Skin of body (tissue), 3 donors: ENCODE results near the gene ROR1. TPM values are rescaled to one million over a fixed set of nuclear protein-coding genes. Genes with fewer than 3 reads are reported as not detected.
"Not testable (repeated sequence)": the region's sequence is repeated elsewhere in the genome, so short reads cannot be mapped to it uniquely, and the experiment has no call there.

Source experiments
- DNase-seq: peaks from one replicate; lab custom pipeline; 2025; lab: John Stamatoyannopoulos, UW
- small RNA-seq: library from RNA; depleted of rRNA; stranded (forward); fragments of <200 nt; gene quantifications from one replicate; pipeline ENCODE3, GENCODE V24; 2014; ENCODE audit warnings: low replicate concordance
- total RNA-seq: library from RNA; depleted of rRNA; stranded (reverse); fragments of >200 nt; gene quantifications from one replicate; pipeline ENCODE4 v1.2.3, GENCODE V29; 2014

The ROR1 gene
- total RNA-seq, 1 donor from 2014 or later: 12.5 TPM

DNA sequence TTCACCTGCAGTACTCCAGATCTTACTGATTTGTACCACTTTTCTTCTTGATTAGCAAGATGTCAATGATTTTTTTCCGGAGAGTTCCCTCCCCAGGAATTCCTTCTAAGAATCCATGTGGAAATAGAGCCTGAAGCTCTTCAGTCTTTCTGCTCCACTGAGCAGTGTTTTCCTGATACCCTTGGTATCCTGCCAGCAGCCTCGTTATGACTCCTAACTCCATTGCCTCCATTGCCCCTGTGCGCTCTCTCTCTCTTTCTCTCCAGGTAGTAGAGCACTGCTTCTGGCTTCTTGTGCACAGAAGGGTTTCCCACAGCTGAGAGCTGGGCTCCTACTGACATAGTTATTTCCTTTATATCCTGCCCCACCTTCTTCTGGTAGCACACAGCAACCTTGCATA is 441.8 kb downstream of the ROR1 start:
- DNase-seq: no peak

- DNase-seq: no peak
Measured at GRCh38 chr1:64220241-64220640, 446.4 kb downstream of the ROR1 start.

DNA sequence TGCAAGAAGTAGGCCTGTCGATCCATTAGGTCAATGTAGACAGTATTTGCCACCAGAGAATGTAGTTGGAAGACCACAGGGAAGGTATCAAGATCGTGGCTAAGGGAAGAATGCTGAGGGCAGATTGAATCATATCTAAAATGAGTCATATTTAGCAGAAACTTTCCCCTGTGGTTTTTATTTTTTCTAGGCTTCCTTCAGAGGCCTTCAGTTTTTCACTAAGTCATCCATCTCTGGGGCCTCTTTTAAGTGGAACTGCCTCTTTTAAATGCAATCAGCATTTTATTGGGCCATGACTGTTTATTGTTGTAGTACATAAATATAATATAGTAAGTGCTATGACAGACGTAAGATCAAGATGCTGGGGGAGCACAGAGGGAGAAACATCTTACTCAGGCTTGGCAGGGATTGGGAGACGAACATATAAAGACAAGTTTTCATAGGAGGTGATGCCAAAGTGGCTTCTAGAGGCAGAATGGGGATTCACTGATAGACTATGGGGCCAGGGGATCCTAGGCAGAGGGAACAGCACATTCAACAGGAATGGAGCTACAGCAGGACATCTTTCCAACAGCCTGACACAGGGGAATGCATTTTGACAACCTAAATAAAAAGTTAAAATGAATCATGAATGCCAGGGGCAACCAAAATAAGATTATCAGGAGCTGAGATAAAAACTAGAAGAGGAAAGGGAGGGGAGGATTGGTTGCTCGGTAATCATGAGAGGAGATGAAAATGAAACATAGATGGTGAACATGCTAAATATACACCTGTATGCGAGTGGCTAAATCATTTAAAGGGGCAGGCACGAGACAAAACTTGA is 449.7 kb downstream of the ROR1 start:
- DNase-seq: no peak

DNA sequence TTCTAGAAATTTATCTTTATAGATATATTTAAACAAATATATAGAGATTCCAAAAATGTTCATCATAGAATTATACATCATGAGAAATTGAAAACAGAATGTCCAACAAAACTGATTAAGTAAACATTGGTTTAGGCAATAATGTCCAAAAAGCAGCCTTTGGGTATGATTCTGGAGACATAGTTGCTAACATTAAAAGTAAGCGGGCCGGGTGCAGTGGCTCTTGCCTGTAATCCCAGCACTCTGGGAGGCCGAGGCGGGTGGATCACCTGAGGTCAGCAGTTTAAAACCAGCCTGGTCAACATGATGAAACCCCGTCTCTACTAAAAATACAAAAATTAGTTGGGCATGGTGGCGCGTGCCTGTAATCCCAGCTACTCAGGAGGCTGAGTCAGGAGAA is 450.4 kb downstream of the ROR1 start:
- DNase-seq: not testable (repeated sequence)

DNA sequence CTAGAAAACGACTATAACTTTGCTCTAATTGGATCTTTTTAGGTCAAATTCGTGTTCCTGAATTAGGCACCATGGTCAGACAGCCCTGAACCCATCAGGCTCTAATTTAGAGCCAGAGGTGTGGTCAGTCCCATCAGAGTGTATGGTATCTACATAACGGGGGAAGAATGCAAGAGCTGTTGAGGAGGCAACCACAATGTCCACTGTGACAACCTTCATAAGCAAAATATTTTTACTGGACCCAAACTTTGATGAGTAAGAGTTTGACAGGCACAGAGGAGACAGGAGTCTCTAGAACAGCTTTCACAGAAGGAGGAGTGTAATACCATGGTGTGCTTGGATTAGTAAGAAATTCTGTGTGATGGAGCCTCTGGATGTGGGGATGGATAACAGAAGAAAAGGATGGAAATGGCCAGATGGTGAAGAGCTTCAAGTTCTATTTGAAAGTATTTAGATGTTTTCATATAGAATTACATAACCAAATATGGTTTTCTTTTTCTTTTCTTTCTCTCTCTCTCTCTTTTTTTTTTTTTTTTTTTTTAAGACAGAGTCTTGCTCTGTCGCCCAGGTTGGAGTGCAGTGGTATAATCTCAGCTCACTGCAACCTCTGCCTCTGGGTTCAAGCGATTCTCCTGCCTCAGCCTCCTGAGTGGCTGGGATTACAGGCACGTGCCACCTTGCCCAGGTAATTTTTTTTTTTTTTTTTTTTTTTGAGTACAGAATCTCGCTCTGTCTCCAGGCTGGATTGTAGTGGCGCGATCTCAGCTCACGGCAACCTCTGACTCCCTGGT is 454.5 kb downstream of the ROR1 start:
- DNase-seq: no peak

- DNase-seq: no peak
Measured at GRCh38 chr1:64229307-64229706, 455.5 kb downstream of the ROR1 start.

Small RNA genes within 50 kb of the gene (small RNA-seq; reads per million reads assigned to genes)
- gene RF00019 (not detected), gene RNU6-809P (not detected)

Other genes with a start within 250 kb of the ROR1 start
- gene PGM1, start 180.6 kb upstream of the ROR1 start, total RNA-seq: 52.6 TPM